Smooth muscle cell (in vitro differentiated cells): ENCODE measurements around the gene RAE1. TPM values are rescaled to one million over a fixed set of nuclear protein-coding genes. Genes with fewer than 3 reads are reported as not detected.

Source experiments
- DNase-seq: peaks from one replicate; lab custom pipeline; 2025; ENCODE audit not compliant: unreplicated experiment; lab: John Stamatoyannopoulos, UW
- H2AFZ ChIP-seq: fragments of 200-600 bp; sonication (generic); 2 replicates; pipeline ENCODE4 v1.6.0; 2016; ENCODE audit warnings: antibody characterized with exemption, low read depth, mild to moderate bottlenecking
- H3F3A ChIP-seq: fragments of 200-600 bp; sonication (generic); 2 replicates; pipeline ENCODE4 v1.6.0; 2017; ENCODE audit warnings: antibody characterized with exemption, low read depth
- H3K27ac ChIP-seq: fragments of 200-600 bp; sonication (generic); 2 replicates; pipeline ENCODE4 v1.5.1; 2016; ENCODE audit warnings: low read depth, mild to moderate bottlenecking
- H3K27me3 ChIP-seq: fragments of 200-600 bp; sonication (generic); 2 replicates; pipeline ENCODE4 v1.6.1; 2016; ENCODE audit warnings: low read depth, mild to moderate bottlenecking
- H3K36me3 ChIP-seq: fragments of 200-600 bp; sonication (generic); 2 replicates; pipeline ENCODE4 v1.5.1; 2016; ENCODE audit warnings: low read depth
- H3K4me1 ChIP-seq: fragments of 200-600 bp; sonication (generic); 2 replicates; pipeline ENCODE4 v1.5.1; 2016; ENCODE audit warnings: low read depth
- H3K4me2 ChIP-seq: fragments of 200-600 bp; sonication (generic); 2 replicates; pipeline ENCODE4 v1.6.0; 2016; ENCODE audit warnings: mild to moderate bottlenecking
- H3K4me3 ChIP-seq: fragments of 200-600 bp; sonication (generic); 2 replicates; pipeline ENCODE4 v1.5.1; 2016; ENCODE audit warnings: mild to moderate bottlenecking
- H3K79me2 ChIP-seq: fragments of 200-600 bp; sonication (generic); 2 replicates; pipeline ENCODE4 v1.6.0; 2016; ENCODE audit warnings: low read depth, mild to moderate bottlenecking
- H3K9ac ChIP-seq: fragments of 200-600 bp; sonication (generic); 2 replicates; pipeline ENCODE4 v1.6.0; 2016; ENCODE audit warnings: low read depth
- H3K9me3 ChIP-seq: fragments of 200-600 bp; sonication (generic); replicated peaks from 2 replicates; pipeline ENCODE4 v1.5.1; 2016; ENCODE audit warnings: low read depth
- H4K20me1 ChIP-seq: fragments of 200-600 bp; sonication (generic); 2 replicates; pipeline ENCODE4 v1.6.0; 2016; ENCODE audit warnings: low read depth
- WGBS: methylation state at CpG from one replicate; pipeline ENCODE4 v1.1.7; 2016; ENCODE audit warnings: low lambda C conversion rate; 5-methylcytosine and 5-hydroxymethylcytosine counted together
- polyA plus RNA-seq: library from polyadenylated mRNA; unstranded; fragments of >200 nt; fragmentation: Nextera tagmentation; extraction: Ambion mirVana; gene quantifications from 2 replicates; pipeline ENCODE4 v1.2.1, GENCODE V29; 2016
- total RNA-seq: library from RNA; depleted of rRNA; stranded (reverse); fragments of >200 nt; gene quantifications from 2 replicates; pipeline ENCODE4 v1.2.3, GENCODE V29; 2014
- TF ChIP-seq, protein P1 (sequence below): fragments of 200-600 bp; sonication (generic); IDR thresholded peaks from 2 replicates; pipeline ENCODE4 v1.5.1; 2017; ENCODE audit warnings: borderline replicate concordance, mild to moderate bottlenecking, antibody characterized with exemption; ENCODE audit not compliant: insufficient read depth, poor library complexity, severe bottlenecking

The RAE1 gene
- total and polyA plus RNA-seq, 2 experiments from 2014 or later, result 34.9 to 53.5 TPM

DNA sequence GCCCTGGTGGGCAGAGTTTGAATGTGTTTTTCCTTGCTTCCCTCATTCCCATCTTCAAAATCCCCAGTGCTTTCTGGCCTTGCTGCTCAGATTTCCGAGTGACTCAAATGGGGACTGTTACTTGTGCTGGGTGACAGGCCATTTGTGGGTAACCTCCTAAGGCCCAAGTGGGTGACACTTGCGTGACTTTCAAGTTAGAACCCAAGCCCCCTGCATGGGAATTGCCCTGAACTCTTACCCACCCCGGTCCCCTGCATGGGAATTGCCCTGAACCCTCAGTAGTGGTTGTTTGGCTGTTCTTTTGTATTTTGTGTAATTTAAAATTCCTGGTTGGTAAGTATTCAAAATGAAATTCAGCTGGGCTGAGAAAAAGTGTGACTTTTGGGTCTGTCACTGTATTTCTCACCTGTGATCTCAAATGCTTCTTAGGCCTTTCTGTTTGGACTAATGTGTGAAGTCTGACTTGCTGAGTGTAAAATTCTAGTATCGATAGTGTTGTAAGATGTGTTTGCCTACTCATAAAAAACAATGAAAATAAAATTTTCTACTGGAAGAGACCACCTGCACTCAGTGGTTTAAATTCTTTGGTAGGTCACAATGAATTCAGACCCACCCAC lies 27.7 kb downstream of the RAE1 start:
- TF ChIP-seq, protein P1, sequence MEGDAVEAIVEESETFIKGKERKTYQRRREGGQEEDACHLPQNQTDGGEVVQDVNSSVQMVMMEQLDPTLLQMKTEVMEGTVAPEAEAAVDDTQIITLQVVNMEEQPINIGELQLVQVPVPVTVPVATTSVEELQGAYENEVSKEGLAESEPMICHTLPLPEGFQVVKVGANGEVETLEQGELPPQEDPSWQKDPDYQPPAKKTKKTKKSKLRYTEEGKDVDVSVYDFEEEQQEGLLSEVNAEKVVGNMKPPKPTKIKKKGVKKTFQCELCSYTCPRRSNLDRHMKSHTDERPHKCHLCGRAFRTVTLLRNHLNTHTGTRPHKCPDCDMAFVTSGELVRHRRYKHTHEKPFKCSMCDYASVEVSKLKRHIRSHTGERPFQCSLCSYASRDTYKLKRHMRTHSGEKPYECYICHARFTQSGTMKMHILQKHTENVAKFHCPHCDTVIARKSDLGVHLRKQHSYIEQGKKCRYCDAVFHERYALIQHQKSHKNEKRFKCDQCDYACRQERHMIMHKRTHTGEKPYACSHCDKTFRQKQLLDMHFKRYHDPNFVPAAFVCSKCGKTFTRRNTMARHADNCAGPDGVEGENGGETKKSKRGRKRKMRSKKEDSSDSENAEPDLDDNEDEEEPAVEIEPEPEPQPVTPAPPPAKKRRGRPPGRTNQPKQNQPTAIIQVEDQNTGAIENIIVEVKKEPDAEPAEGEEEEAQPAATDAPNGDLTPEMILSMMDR, result no peak

GRCh38 chr20:57379263-57379647 lies 28.2 kb downstream of the RAE1 start:
- Histone ChIP-seq H3K4me1 (no peaks in the 10 kb centered on the region), H3K27ac (no peak overlapping the region), H3K4me3 (no peak overlapping the region), H3K79me2 (no peaks in the 10 kb centered on the region), H3K9ac (no peak overlapping the region), H3F3A (no peaks in the 10 kb centered on the region), H3K27me3 (no peaks in the 10 kb centered on the region), H3K36me3 (no peaks in the 10 kb centered on the region), H4K20me1 (peaks cover 26% of the 10 kb centered on the region), H3K9me3 (no peaks in the 10 kb centered on the region), H3K4me2 (no peak overlapping the region), H2AFZ (no peak overlapping the region)
- 92% methylated on average over 5 of the region's 5 CpGs for WGBS
- DNase-seq, result no peak
- TF ChIP-seq, protein P1, result no peak

More for the DNA sequence above, 27.7 kb downstream of the RAE1 start:
- Histone ChIP-seq H3K4me3 (no peak overlapping the region), H3K4me1 (no peaks in the 10 kb centered on the region), H3K4me2 (no peak overlapping the region), H3K27me3 (no peaks in the 10 kb centered on the region), H3K27ac (no peak overlapping the region), H3K79me2 (no peaks in the 10 kb centered on the region), H4K20me1 (peaks cover 26% of the 10 kb centered on the region), H3K9me3 (no peaks in the 10 kb centered on the region), H3F3A (no peaks in the 10 kb centered on the region), H3K9ac (no peak overlapping the region), H3K36me3 (peaks cover under 1% of the 10 kb centered on the region), H2AFZ (no peak overlapping the region)
- DNase-seq, result no peak
- WGBS, result 100% methylated on average over 4 of the region's 4 CpGs

GRCh38 chr20:57380081-57380750 lies 29.2 kb downstream of the RAE1 start:
- Histone ChIP-seq H3K4me2 (no peak overlapping the region), H3F3A (no peaks in the 10 kb centered on the region), H3K27ac (no peak overlapping the region), H3K27me3 (no peaks in the 10 kb centered on the region), H3K9ac (no peak overlapping the region), H3K4me1 (no peaks in the 10 kb centered on the region), H3K9me3 (no peaks in the 10 kb centered on the region), H2AFZ (no peak overlapping the region), H3K36me3 (no peaks in the 10 kb centered on the region), H4K20me1 (peaks cover 26% of the 10 kb centered on the region), H3K79me2 (no peaks in the 10 kb centered on the region), H3K4me3 (no peak overlapping the region)
- WGBS, result 98% methylated on average over 10 of the region's 10 CpGs
- DNase-seq, result no peak
- TF ChIP-seq, protein P1, result no peak
